ENCODE measurements around the gene ATP5F1D.

The ATP5F1D gene

GRCh38 chr19:1272423-1273262, 31.1 kb downstream of the ATP5F1D start:
- DNase-seq: peak in 6 of 42 donors; percentile 34 to 70 (median 54)
- intact Hi-C loops (cut with DNase I): no loop called here

GRCh38 chr19:1273263-1274041, 31.9 kb downstream of the ATP5F1D start:
- intact Hi-C loops (cut with DNase I): no loop called here
- no peak for DNase-seq

- no peak for DNase-seq
- intact Hi-C loops (cut with DNase I): no loop called here
Measured at GRCh38 chr19:1274081-1274851, 32.7 kb downstream of the ATP5F1D start.

- no peak for DNase-seq
- intact Hi-C loops (cut with DNase I): loop anchor here (5.0 kb wide), 1 partner anchor 87 kb away; no protein-coding TSS in a partner anchor
Measured at GRCh38 chr19:1274852-1275259, 33.3 kb downstream of the ATP5F1D start.

GRCh38 chr19:1275260-1275975, 33.9 kb downstream of the ATP5F1D start, which contains the start of gene FAM174C:
Gene FAM174C, plus strand, starts transcription at chr19:1275530. Its CDS starts 20 bp downstream, at chr19:1275550.
- intact Hi-C loops (cut with DNase I): loop anchor here (5.0 kb wide), 1 partner anchor 87 kb away; no protein-coding TSS in a partner anchor
- DNase-seq: peak; percentile 92 to 100 (median 97)

GRCh38 chr19:1275976-1276627, 34.6 kb downstream of the ATP5F1D start:
- peak in 2 of 42 donors; percentile 24 to 42 for DNase-seq
- intact Hi-C loops (cut with DNase I): loop anchor here (5.0 kb wide), 1 partner anchor 86 kb away; no protein-coding TSS in a partner anchor

GRCh38 chr19:1276628-1277022, 35.1 kb downstream of the ATP5F1D start:
- intact Hi-C loops (cut with DNase I): loop anchor here (5.0 kb wide), 1 partner anchor 86 kb away; no protein-coding TSS in a partner anchor
- no peak for DNase-seq

- intact Hi-C loops (cut with DNase I): loop anchor here (5.0 kb wide), 1 partner anchor 85 kb away; no protein-coding TSS in a partner anchor
- no peak for DNase-seq
Measured at GRCh38 chr19:1277061-1277460, 35.5 kb downstream of the ATP5F1D start.

- intact Hi-C loops (cut with DNase I): loop anchor here (5.0 kb wide), 1 partner anchor 84 kb away; no protein-coding TSS in a partner anchor
- no peak for DNase-seq
Measured at GRCh38 chr19:1278074-1278473, 36.5 kb downstream of the ATP5F1D start.

GRCh38 chr19:1278713-1279660, 37.4 kb downstream of the ATP5F1D start:
- intact Hi-C loops (cut with DNase I): loop anchor here (5.0 kb wide), 1 partner anchor 83 kb away; no protein-coding TSS in a partner anchor

GRCh38 chr19:1279782-1280341, 38.3 kb downstream of the ATP5F1D start:
- intact Hi-C loops (cut with DNase I): loop anchor here (5.0 kb wide), 1 partner anchor 82 kb away; no protein-coding TSS in a partner anchor

More at GRCh38 chr19:1278713-1279660, 37.4 kb downstream of the ATP5F1D start:
- no peak for DNase-seq

GRCh38 chr19:1280636-1281568, 39.4 kb downstream of the ATP5F1D start:
- intact Hi-C loops (cut with DNase I): no loop called here

More at GRCh38 chr19:1279782-1280341, 38.3 kb downstream of the ATP5F1D start:
- peak; percentile 66 to 94 (median 88) for DNase-seq

GRCh38 chr19:1281569-1282287, 40.2 kb downstream of the ATP5F1D start:
- intact Hi-C loops (cut with DNase I): no loop called here
- no peak for DNase-seq

More at GRCh38 chr19:1280636-1281568, 39.4 kb downstream of the ATP5F1D start:
- DNase-seq: no peak

GRCh38 chr19:1282588-1283206, 41.1 kb downstream of the ATP5F1D start:
- intact Hi-C loops (cut with DNase I): no loop called here
- no peak for DNase-seq
